ENCODE results near the gene GIMAP2. TPM values are rescaled to one million over a fixed set of nuclear protein-coding genes. Genes with fewer than 3 reads are reported as not detected.

GIMAP2 gene
- total and polyA plus RNA-seq, 9 of the 15 experiments (the other 6 are each of a cell fraction or from before 2014, with no cell fraction given), result 0.37 to 1.8 (median 1.2) TPM

DNA sequence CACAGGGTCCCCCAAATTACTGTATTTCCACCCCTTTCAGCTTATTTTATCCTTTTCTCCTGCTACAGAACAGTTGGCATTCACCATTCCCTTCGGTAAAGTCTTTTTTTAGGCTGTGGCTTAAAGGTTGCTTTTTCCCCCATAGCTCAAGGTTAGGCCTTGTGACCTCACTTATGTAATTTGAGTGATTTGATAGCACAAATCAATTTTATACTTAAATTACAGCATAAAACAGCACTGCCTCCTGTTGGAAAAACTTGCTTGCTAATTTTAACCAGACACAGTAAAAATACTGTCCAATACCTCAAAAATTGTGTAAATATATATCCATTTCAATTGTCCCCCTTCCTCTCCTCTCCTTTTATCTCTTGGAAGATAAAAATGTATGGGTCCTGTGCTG, 38.0 kb downstream of the GIMAP2 start:
- BruUV-seq (replicated peaks), result no TSS peak
- Histone ChIP-seq H3K79me2 (ENCODE audit: control insufficient read depth, insufficient read depth, low read length) (no peaks in the 10 kb centered on the region), H3K36me3 (ENCODE audit: control insufficient read depth, insufficient read depth, low read length) (no peaks in the 10 kb centered on the region), H2AFZ (ENCODE audit: low read depth, low read length) (no peak overlapping the region), H3K4me1 (replicated peaks in 1 of 2; ENCODE audit: control insufficient read depth in 2 of 2, insufficient read depth in 2 of 2, low read length in 2 of 2) (peaks cover 0 to 8% of the 10 kb centered on the region in 2 experiments; a peak in 1 of 5 replicates), H3K9me3 (replicated peaks; ENCODE audit: control insufficient read depth, insufficient read depth, low read depth, low read length) (no peaks in the 10 kb centered on the region), H3K9ac (ENCODE audit: insufficient read depth in 1 of 2, low read depth in 2 of 2, low read length in 2 of 2) (no peak overlapping the region), H3K27me3 (ENCODE audit: control insufficient read depth in 2 of 2, insufficient read depth in 2 of 2, low read length in 2 of 2) (peaks cover 27 to 35% of the 10 kb centered on the region in 2 experiments), H3K27ac (ENCODE audit: extremely low read depth, low read depth, low read length) (no peak overlapping the region), H3K9me1 (ENCODE audit: control insufficient read depth, insufficient read depth, low read length) (no peaks in the 10 kb centered on the region), H4K20me1 (replicated peaks; ENCODE audit: control insufficient read depth, insufficient read depth, low read length) (no peaks in the 10 kb centered on the region), H3K4me2 (ENCODE audit: insufficient read depth, low read length) (no peak overlapping the region), H3K4me3 (no peak overlapping the region)
- CTCF ChIA-PET (ENCODE audit: low intra/inter-chr PET ratio), result no interaction called here
- TF ChIP-seq SIX5 (IDR thresholded peaks at IDR 0.05; ENCODE audit: borderline replicate concordance in 1 of 2, insufficient read depth in 1 of 2, low read depth in 1 of 2, low read length in 2 of 2) (no peak), POLR2A (conservative IDR thresholded peaks at IDR 0.05) (no peak), TBP (optimal IDR thresholded peaks at IDR 0.05; ENCODE audit: low read depth, low read length) (no peak), ZNF282 (CRISPR knock-in tag; IDR thresholded peaks at IDR 0.05) (no peak), CBX8 (IDR thresholded peaks at IDR 0.05; ENCODE audit: borderline replicate concordance, extremely low read depth, low read depth, low read length, poor library complexity, severe bottlenecking) (no peak), SMAD4 (CRISPR knock-in tag; conservative IDR thresholded peaks at IDR 0.05) (no peak)
- TF ChIP-seq, protein P1, sequence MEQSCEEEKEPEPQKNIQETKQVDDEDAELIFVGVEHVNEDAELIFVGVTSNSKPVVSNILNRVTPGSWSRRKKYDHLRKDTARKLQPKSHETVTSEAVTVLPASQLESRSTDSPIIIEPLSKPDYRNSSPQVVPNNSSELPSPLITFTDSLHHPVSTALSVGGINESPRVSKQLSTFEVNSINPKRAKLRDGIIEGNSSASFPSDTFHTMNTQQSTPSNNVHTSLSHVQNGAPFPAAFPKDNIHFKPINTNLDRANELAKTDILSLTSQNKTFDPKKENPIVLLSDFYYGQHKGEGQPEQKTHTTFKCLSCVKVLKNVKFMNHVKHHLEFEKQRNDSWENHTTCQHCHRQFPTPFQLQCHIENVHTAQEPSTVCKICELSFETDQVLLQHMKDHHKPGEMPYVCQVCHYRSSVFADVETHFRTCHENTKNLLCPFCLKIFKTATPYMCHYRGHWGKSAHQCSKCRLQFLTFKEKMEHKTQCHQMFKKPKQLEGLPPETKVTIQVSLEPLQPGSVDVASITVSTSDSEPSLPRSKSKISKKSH (CRISPR knock-in tag; IDR thresholded peaks at IDR 0.05), result no peak
- TF ChIP-seq, protein P2, sequence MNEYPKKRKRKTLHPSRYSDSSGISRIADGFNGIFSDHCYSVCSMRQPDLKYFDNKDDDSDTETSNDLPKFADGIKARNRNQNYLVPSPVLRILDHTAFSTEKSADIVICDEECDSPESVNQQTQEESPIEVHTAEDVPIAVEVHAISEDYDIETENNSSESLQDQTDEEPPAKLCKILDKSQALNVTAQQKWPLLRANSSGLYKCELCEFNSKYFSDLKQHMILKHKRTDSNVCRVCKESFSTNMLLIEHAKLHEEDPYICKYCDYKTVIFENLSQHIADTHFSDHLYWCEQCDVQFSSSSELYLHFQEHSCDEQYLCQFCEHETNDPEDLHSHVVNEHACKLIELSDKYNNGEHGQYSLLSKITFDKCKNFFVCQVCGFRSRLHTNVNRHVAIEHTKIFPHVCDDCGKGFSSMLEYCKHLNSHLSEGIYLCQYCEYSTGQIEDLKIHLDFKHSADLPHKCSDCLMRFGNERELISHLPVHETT (CRISPR knock-in tag; conservative IDR thresholded peaks at IDR 0.05 in 1 of 2, IDR thresholded peaks at IDR 0.05 in 1 of 2), result no peak
- POLR2A ChIA-PET, result interaction anchor here (0.6 kb wide), 1 partner anchor 9 kb away, joined by 3 read pairs; no protein-coding TSS in a partner anchor
- ATAC-seq (no peak), DNase-seq (ENCODE audit: extremely low read depth in 1 of 4, low spot score in 3 of 4) (no peak), FAIRE-seq (no peak)
- intact Hi-C loops (cut with micrococcal nuclease), result no loop called here
- in situ Hi-C loops (cut with MboI), result no loop called here
- 7% methylated on average over 1 of the region's 1 CpG for WGBS (ENCODE audit: insufficient coverage, low coverage, missing lambda C conversion rate)

Measured in K562 (cell line).